HCT116 (cell line): ENCODE data around the gene JOSD1.

ENCODE experiments used
- ATF3 ChIP-seq: IDR thresholded peaks from 2 replicates; pipeline ENCODE4 v1.6.1; 2012
- CTCF ChIP-seq, 3 experiments: fragments of 200-600 bp in 1 of 3; sonication (generic) in 1 of 3; IDR thresholded peaks in 2 of 3; conservative IDR thresholded peaks in 1 of 3; 2 replicates each; pipeline ENCODE4 v1.5.1; 2012 to 2017; ENCODE audit warnings: low read depth in 2 of 3, low read length in 2 of 3, antibody characterized with exemption in 1 of 3, borderline replicate concordance in 1 of 3, control low read depth in 1 of 3, mild to moderate bottlenecking in 1 of 3, mixed read lengths in 1 of 3, mixed run types in 1 of 3, moderate library complexity in 1 of 3; ENCODE audit not compliant: insufficient read depth in 1 of 3
- EGR1 ChIP-seq: IDR thresholded peaks from 2 replicates; pipeline ENCODE4 v1.6.1; 2012; ENCODE audit warnings: low read depth
- EZH2 ChIP-seq: fragments of 200-600 bp; sonication (generic); IDR thresholded peaks from 2 replicates; pipeline ENCODE4 v1.6.1; 2017; ENCODE audit warnings: antibody characterized with exemption, mixed run types
- EZH2phosphoT487 ChIP-seq: fragments of 200-600 bp; IDR thresholded peaks from 2 replicates; pipeline ENCODE4 v1.6.1; 2018; ENCODE audit warnings: antibody characterized with exemption, borderline replicate concordance
- FOSL1 ChIP-seq: IDR thresholded peaks from 2 replicates; pipeline ENCODE4 v1.6.1; 2012; ENCODE audit warnings: low read depth
- POLR2AphosphoS5 ChIP-seq: IDR thresholded peaks from 2 replicates; pipeline ENCODE4 v1.6.1; 2011; ENCODE audit warnings: mild to moderate bottlenecking, low read depth, low read length, moderate library complexity
- SP1 ChIP-seq: IDR thresholded peaks from 2 replicates; pipeline ENCODE4 v1.6.1; 2012; ENCODE audit warnings: low read depth
- TCF7L2 ChIP-seq: IDR thresholded peaks from 2 replicates; pipeline ENCODE4 v1.7.0; 2011; ENCODE audit warnings: borderline replicate concordance, inconsistent platforms; ENCODE audit not compliant: insufficient read depth, insufficient read length; ENCODE audit errors: extremely low read depth
- YY1 ChIP-seq: IDR thresholded peaks from 2 replicates; pipeline ENCODE4 v1.6.1; 2011; ENCODE audit warnings: low read length, low read depth, moderate library complexity, mild to moderate bottlenecking; ENCODE audit not compliant: insufficient replicate concordance; ENCODE audit errors: extremely low read depth
- ZNF274 ChIP-seq: fragments of 200-500 bp; sonication (Bioruptor generic); IDR thresholded peaks from 2 replicates; pipeline ENCODE4 v1.6.1; 2014; ENCODE audit warnings: mild to moderate bottlenecking, low read depth, low read length, inconsistent platforms
- TF ChIP-seq, protein P1 (sequence below): IDR thresholded peaks from 2 replicates; pipeline ENCODE4 v1.6.1; 2011; ENCODE audit warnings: mild to moderate bottlenecking, low read length, moderate library complexity; ENCODE audit not compliant: insufficient replicate concordance; ENCODE audit errors: extremely low read depth
- TF ChIP-seq, protein P2 (sequence below): IDR thresholded peaks from 2 replicates; pipeline ENCODE4 v1.6.1; 2012; ENCODE audit warnings: low read depth

GRCh38 chr22:38655519-38656255 is 45.1 kb downstream of the JOSD1 start:
- no peak for TF ChIP-seq CTCF (IDR thresholded peaks at IDR 0.05 in 2 of 3, conservative IDR thresholded peaks at IDR 0.05 in 1 of 3; ENCODE audit: borderline replicate concordance in 1 of 3, insufficient read depth in 1 of 3, low read depth in 2 of 3, low read length in 2 of 3)
- TF ChIP-seq, protein P1, sequence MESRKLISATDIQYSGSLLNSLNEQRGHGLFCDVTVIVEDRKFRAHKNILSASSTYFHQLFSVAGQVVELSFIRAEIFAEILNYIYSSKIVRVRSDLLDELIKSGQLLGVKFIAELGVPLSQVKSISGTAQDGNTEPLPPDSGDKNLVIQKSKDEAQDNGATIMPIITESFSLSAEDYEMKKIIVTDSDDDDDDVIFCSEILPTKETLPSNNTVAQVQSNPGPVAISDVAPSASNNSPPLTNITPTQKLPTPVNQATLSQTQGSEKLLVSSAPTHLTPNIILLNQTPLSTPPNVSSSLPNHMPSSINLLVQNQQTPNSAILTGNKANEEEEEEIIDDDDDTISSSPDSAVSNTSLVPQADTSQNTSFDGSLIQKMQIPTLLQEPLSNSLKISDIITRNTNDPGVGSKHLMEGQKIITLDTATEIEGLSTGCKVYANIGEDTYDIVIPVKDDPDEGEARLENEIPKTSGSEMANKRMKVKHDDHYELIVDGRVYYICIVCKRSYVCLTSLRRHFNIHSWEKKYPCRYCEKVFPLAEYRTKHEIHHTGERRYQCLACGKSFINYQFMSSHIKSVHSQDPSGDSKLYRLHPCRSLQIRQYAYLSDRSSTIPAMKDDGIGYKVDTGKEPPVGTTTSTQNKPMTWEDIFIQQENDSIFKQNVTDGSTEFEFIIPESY: no peak
- TF ChIP-seq POLR2AphosphoS5: no peak
- no peak for TF ChIP-seq FOSL1
- TF ChIP-seq ATF3: no peak
- TF ChIP-seq EZH2: no peak
- TF ChIP-seq, protein P2, sequence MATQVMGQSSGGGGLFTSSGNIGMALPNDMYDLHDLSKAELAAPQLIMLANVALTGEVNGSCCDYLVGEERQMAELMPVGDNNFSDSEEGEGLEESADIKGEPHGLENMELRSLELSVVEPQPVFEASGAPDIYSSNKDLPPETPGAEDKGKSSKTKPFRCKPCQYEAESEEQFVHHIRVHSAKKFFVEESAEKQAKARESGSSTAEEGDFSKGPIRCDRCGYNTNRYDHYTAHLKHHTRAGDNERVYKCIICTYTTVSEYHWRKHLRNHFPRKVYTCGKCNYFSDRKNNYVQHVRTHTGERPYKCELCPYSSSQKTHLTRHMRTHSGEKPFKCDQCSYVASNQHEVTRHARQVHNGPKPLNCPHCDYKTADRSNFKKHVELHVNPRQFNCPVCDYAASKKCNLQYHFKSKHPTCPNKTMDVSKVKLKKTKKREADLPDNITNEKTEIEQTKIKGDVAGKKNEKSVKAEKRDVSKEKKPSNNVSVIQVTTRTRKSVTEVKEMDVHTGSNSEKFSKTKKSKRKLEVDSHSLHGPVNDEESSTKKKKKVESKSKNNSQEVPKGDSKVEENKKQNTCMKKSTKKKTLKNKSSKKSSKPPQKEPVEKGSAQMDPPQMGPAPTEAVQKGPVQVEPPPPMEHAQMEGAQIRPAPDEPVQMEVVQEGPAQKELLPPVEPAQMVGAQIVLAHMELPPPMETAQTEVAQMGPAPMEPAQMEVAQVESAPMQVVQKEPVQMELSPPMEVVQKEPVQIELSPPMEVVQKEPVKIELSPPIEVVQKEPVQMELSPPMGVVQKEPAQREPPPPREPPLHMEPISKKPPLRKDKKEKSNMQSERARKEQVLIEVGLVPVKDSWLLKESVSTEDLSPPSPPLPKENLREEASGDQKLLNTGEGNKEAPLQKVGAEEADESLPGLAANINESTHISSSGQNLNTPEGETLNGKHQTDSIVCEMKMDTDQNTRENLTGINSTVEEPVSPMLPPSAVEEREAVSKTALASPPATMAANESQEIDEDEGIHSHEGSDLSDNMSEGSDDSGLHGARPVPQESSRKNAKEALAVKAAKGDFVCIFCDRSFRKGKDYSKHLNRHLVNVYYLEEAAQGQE: no peak
- no peak for TF ChIP-seq YY1
- TF ChIP-seq EGR1: no peak
- TF ChIP-seq EZH2phosphoT487: no peak
- TF ChIP-seq ZNF274: no peak
- no peak for TF ChIP-seq SP1
- TF ChIP-seq TCF7L2: no peak
